H1 (cell line): Measurements from ENCODE around the gene ALG6. TPM values are rescaled to one million over a fixed set of nuclear protein-coding genes. Genes with fewer than 3 reads are reported as not detected.
"Not testable (repeated sequence)": the region's sequence is repeated elsewhere in the genome, so short reads cannot be mapped to it uniquely, and the experiment has no call there.

Experiments
- CTCF ChIA-PET: fragments of 300-600 bp; sonication (Branson Sonifier 250); formaldehyde crosslinking; loops from one replicate; lab custom pipeline; 2021; ENCODE audit not compliant: partially characterized antibody; lab: Charles Lee
- POLR2A ChIA-PET: fragments of 300-600 bp; sonication (Branson Sonifier 250); formaldehyde crosslinking; loops from one replicate; lab custom pipeline; 2021; ENCODE audit warnings: inconsistent platforms; ENCODE audit not compliant: partially characterized antibody; lab: Charles Lee
- DNase-seq, 2 experiments: peaks; one replicate each; pipeline versions ENCODE4 v3.0.0 to v3.0.0-alpha.2; 2010 to 2022; ENCODE audit warnings: low spot score in 2 of 2, low read depth in 1 of 2, mixed read lengths in 1 of 2
- FAIRE-seq: peaks from 2 replicates; lab custom pipeline; 2011; peaks lifted over from hg19 to GRCh38; lab: Jason Lieb, UNC
- H2AFZ ChIP-seq: 2 replicates; pipeline ENCODE4 v1.8.1; 2012; ENCODE audit warnings: low read length, inconsistent platforms
- H2AK5ac ChIP-seq: 2 replicates; pipeline ENCODE4 v1.6.1; 2013; ENCODE audit warnings: low read depth, low read length
- H2BK120ac ChIP-seq: replicated peaks from 2 replicates; pipeline ENCODE3; 2013; ENCODE audit warnings: low read depth, low read length, inconsistent platforms
- H2BK12ac ChIP-seq: 2 replicates; pipeline ENCODE4 v1.6.1; 2013; ENCODE audit warnings: low read depth, low read length
- H2BK15ac ChIP-seq: 2 replicates; pipeline ENCODE4 v1.6.1; 2013; ENCODE audit warnings: low read length
- H2BK20ac ChIP-seq: 2 replicates; pipeline ENCODE4 v1.6.1; 2013; ENCODE audit warnings: low read length
- H2BK5ac ChIP-seq: 2 replicates; pipeline ENCODE4 v1.6.1; 2013; ENCODE audit warnings: low read depth, low read length
- H3K14ac ChIP-seq: 2 replicates; pipeline ENCODE4 v1.6.1; 2013; ENCODE audit warnings: inconsistent platforms; ENCODE audit not compliant: insufficient read length
- H3K18ac ChIP-seq: 2 replicates; pipeline ENCODE4 v1.6.1; 2013; ENCODE audit warnings: low read length; ENCODE audit errors: extremely low read depth
- H3K23ac ChIP-seq: 2 replicates; pipeline ENCODE4 v1.6.1; 2013; ENCODE audit warnings: inconsistent platforms; ENCODE audit not compliant: insufficient read length
- H3K23me2 ChIP-seq: 2 replicates; pipeline ENCODE4 v1.6.1; 2013; ENCODE audit warnings: low read depth, low read length
- H3K27ac ChIP-seq: 2 replicates; pipeline ENCODE4 v1.6.1; 2011; ENCODE audit warnings: low read depth, low read length, inconsistent platforms
- H3K27me3 ChIP-seq, 4 experiments: replicated peaks in 1 of 4; 1 replicate in 1 of 4; 2 replicates in 3 of 4; pipeline versions ENCODE4 v1.6.1 to v1.8.1; 2011 to 2013; ENCODE audit warnings: low read length in 3 of 4, mild to moderate bottlenecking in 3 of 4, inconsistent platforms in 2 of 4, mixed read lengths in 2 of 4, moderate library complexity in 1 of 4; ENCODE audit not compliant: control insufficient read depth in 3 of 4, insufficient read depth in 3 of 4; ENCODE audit errors: extremely low read depth in 1 of 4
- H3K36me3 ChIP-seq, 4 experiments: 2 replicates each; pipeline versions ENCODE4 v1.6.1 to v1.8.1; 2011 to 2013; ENCODE audit warnings: mild to moderate bottlenecking in 4 of 4, low read length in 3 of 4, moderate library complexity in 2 of 4, control low read depth in 1 of 4, inconsistent platforms in 1 of 4; ENCODE audit not compliant: insufficient read depth in 4 of 4, control insufficient read depth in 2 of 4
- H3K4ac ChIP-seq: replicated peaks from 2 replicates; pipeline ENCODE3; 2013; ENCODE audit warnings: low read length, low read depth, mixed read lengths, inconsistent platforms; ENCODE audit not compliant: insufficient read length
- H3K4me1 ChIP-seq, 4 experiments: replicated peaks in 1 of 4; 1 replicate in 1 of 4; 2 replicates in 3 of 4; pipeline versions ENCODE4 v1.6.1 to v1.8.1; 2011 to 2013; ENCODE audit warnings: low read length in 3 of 4, inconsistent platforms in 2 of 4, mixed read lengths in 1 of 4; ENCODE audit not compliant: insufficient read depth in 4 of 4, control insufficient read depth in 3 of 4
- H3K4me2 ChIP-seq, 2 experiments: 2 replicates each; pipeline versions ENCODE4 v1.6.1 to v1.8.1; 2011 to 2013; ENCODE audit warnings: low read depth in 2 of 2, low read length in 2 of 2, control low read depth in 1 of 2, inconsistent platforms in 1 of 2, mild to moderate bottlenecking in 1 of 2; ENCODE audit not compliant: insufficient read depth in 1 of 2
- H3K4me3 ChIP-seq, 4 experiments: fragments of 200-600, 300-600 bp in 1 of 4; sonication (generic), shearing (Covaris generic), sonication (Bioruptor Twin) in 1 of 4; 2 replicates each; pipeline versions ENCODE4 v1.5.1 to v1.8.1; 2011 to 2016; ENCODE audit warnings: low read length in 4 of 4, low read depth in 3 of 4, control low read depth in 2 of 4, inconsistent platforms in 2 of 4, mild to moderate bottlenecking in 2 of 4, mixed read lengths in 1 of 4, moderate library complexity in 1 of 4; ENCODE audit not compliant: insufficient read depth in 2 of 4; ENCODE audit errors: extremely low read depth in 1 of 4
- H3K56ac ChIP-seq: replicated peaks from 2 replicates; pipeline ENCODE3; 2013; ENCODE audit warnings: low read depth, mild to moderate bottlenecking, mixed read lengths, low read length, inconsistent platforms; ENCODE audit not compliant: insufficient read length
- H3K79me1 ChIP-seq: 2 replicates; pipeline ENCODE4 v1.6.1; 2013; ENCODE audit warnings: low read depth, low read length, control low read depth
- H3K79me2 ChIP-seq, 2 experiments: 2 replicates each; pipeline versions ENCODE4 v1.6.1 to v1.8.1; 2012 to 2013; ENCODE audit warnings: low read length in 2 of 2, mild to moderate bottlenecking in 2 of 2, inconsistent platforms in 1 of 2; ENCODE audit not compliant: insufficient read depth in 2 of 2, control insufficient read depth in 1 of 2
- H3K9ac ChIP-seq, 4 experiments: replicated peaks in 1 of 4; 1 replicate in 1 of 4; 2 replicates in 3 of 4; pipeline versions ENCODE4 v1.6.1 to v1.8.1; 2011 to 2013; ENCODE audit warnings: low read depth in 3 of 4, low read length in 3 of 4, control low read depth in 2 of 4, mild to moderate bottlenecking in 2 of 4, moderate library complexity in 2 of 4, inconsistent platforms in 1 of 4; ENCODE audit errors: extremely low read depth in 1 of 4
- H3K9me3 ChIP-seq, 2 experiments: 2 replicates each; pipeline versions ENCODE4 v1.6.1 to v1.8.1; 2012 to 2013; ENCODE audit warnings: mild to moderate bottlenecking in 2 of 2, moderate library complexity in 2 of 2, control low read depth in 1 of 2, inconsistent platforms in 1 of 2, low read depth in 1 of 2, low read length in 1 of 2, mixed read lengths in 1 of 2; ENCODE audit not compliant: insufficient read depth in 2 of 2
- H4K20me1 ChIP-seq, 2 experiments: replicated peaks in 1 of 2; 2 replicates each; pipeline versions ENCODE3 to v1.8.1; 2011 to 2013; ENCODE audit warnings: inconsistent platforms in 2 of 2, low read length in 2 of 2, mild to moderate bottlenecking in 1 of 2; ENCODE audit not compliant: insufficient read depth in 2 of 2, control insufficient read depth in 1 of 2
- H4K5ac ChIP-seq: 2 replicates; pipeline ENCODE4 v1.6.1; 2013; ENCODE audit warnings: low read length, low read depth, mixed read lengths, inconsistent platforms; ENCODE audit not compliant: insufficient read length
- H4K8ac ChIP-seq: 2 replicates; pipeline ENCODE4 v1.8.0; 2013; ENCODE audit warnings: mild to moderate bottlenecking, moderate library complexity, low read length, inconsistent platforms; ENCODE audit not compliant: insufficient read depth; ENCODE audit errors: extremely low read depth
- H4K91ac ChIP-seq: replicated peaks from 2 replicates; pipeline ENCODE3; 2013; ENCODE audit warnings: low read length, mixed read lengths, inconsistent platforms; ENCODE audit not compliant: insufficient read length
- CBX8 ChIP-seq: fragments of 300-800, 300-1000 bp; sonication (generic); IDR thresholded peaks from 2 replicates; pipeline ENCODE4 v1.7.1; 2016; ENCODE audit warnings: low read depth, low read length, borderline replicate concordance
- JUN ChIP-seq: IDR thresholded peaks from 2 replicates; pipeline ENCODE4 v1.6.1; 2011; ENCODE audit warnings: low read depth, mild to moderate bottlenecking, improper control_type of control experiment, low read length
- SP1 ChIP-seq: IDR thresholded peaks from 2 replicates; pipeline ENCODE4 v1.6.1; 2011; ENCODE audit warnings: low read depth, low read length
- ZNF274 ChIP-seq: IDR thresholded peaks from 2 replicates; pipeline ENCODE4 v1.7.0; 2012; ENCODE audit warnings: low read length, borderline replicate concordance; ENCODE audit errors: extremely low read depth
- WGBS, 2 experiments: shearing (Covaris generic) in 1 of 2; methylation state at CpG; one replicate each; pipeline versions ENCODE4 v1.1.6 to v1.1.7; 2013 to 2015; ENCODE audit warnings: low lambda C conversion rate in 2 of 2, mixed read lengths in 2 of 2, inconsistent platforms in 1 of 2, low coverage in 1 of 2, missing lambda C conversion rate in 1 of 2; ENCODE audit not compliant: insufficient replicate concordance in 2 of 2, insufficient coverage in 1 of 2, insufficient read length in 1 of 2; ENCODE audit errors: extremely low coverage in 1 of 2, missing lambda C conversion rate in 1 of 2; 5-methylcytosine and 5-hydroxymethylcytosine counted together
- polyA plus RNA-seq, 7 experiments: library from polyadenylated mRNA; depleted of rRNA in 3 of 7; stranded (reverse) in 5 of 7; unstranded in 2 of 7; fragments of >200 nt in 5 of 7; fragments of 200-250 nt in 2 of 7; gene quantifications; 1 replicate in 5 of 7; 2 replicates in 1 of 7; 4 replicates in 1 of 7; pipeline versions ENCODE4 v1.2.1 to v1.2.3, GENCODE V29; 2011 to 2013; ENCODE audit warnings: missing spikeins in 2 of 7, mixed read lengths in 2 of 7
- total RNA-seq: library from RNA; stranded (reverse); fragmentation: NEBNext Ultra II Directional; extraction: Animal tissue kit (Norgen Biotek cat#: 25700); gene quantifications from 2 replicates; pipeline ENCODE4 v1.2.1, GENCODE V29; 2021

Gene ALG6
- total and polyA plus RNA-seq, 2 of the 8 experiments (the other 6 are each of a cell fraction or from before 2014, with no cell fraction given): 17.8 to 26.8 TPM

DNA sequence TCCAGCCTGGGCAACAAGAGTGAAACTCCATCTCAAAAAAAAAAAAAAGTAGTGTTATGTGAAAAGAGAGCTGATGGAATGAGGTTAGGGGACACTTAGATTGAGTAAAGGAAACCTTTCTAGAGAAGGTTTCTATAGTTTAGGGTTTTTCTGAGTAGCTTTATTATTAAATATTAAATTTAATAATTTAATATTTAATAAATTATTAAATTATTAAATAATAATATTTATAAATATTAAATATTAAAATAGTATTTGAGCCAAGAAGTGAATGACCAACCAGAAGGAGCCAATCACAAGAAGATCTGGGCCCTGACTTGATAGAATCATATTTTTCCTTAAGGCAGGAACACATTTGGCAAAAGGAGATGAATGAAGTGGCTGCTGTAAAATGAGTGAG lies 50.7 kb downstream of the ALG6 start (continued):
- TF ChIP-seq CBX8: no peak
- no peak for TF ChIP-seq SP1
- TF ChIP-seq JUN: no peak
- TF ChIP-seq ZNF274: no peak

DNA sequence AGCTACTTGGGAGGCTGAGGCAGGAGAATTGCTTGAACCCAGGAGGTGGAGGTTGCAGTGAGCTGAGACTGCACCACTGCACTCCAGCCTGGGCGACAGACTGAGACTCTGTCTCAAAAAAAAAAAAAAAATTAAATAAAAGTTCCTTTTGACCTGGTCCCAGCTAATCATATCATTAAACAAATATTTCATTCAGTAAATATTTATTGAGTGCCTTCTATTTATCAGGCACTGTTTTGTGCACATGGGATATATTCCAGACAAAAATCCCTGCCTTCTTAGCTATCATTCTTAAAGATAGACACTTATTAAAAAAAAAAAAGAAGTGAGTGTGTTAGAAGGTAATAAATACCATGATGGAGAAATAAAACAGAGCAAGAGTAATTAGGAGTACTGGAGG lies 53.3 kb downstream of the ALG6 start:
- H3K14ac ChIP-seq, H3K23ac ChIP-seq, DNase-seq, H4K5ac ChIP-seq, H3K4me1 ChIP-seq, H3K56ac ChIP-seq, H3K9me3 ChIP-seq, H3K18ac ChIP-seq, H4K20me1 ChIP-seq, H3K79me1 ChIP-seq, H3K36me3 ChIP-seq, H3K23me2 ChIP-seq, H3K4me2 ChIP-seq, H2BK120ac ChIP-seq, H3K9ac ChIP-seq, H4K8ac ChIP-seq, H3K27ac ChIP-seq, H3K27me3 ChIP-seq, POLR2A ChIA-PET, H4K91ac ChIP-seq, H2BK15ac ChIP-seq, H2AK5ac ChIP-seq, H3K4ac ChIP-seq, H2BK5ac ChIP-seq, H3K79me2 ChIP-seq, FAIRE-seq, H2BK20ac ChIP-seq, H3K4me3 ChIP-seq, H2AFZ ChIP-seq, H2BK12ac ChIP-seq: not testable (repeated sequence)
- CTCF ChIA-PET: interaction anchor here (1.0 to 1.8 kb wide), 3 partner anchors 9 to 60 kb away, joined by 3 to 4 read pairs (median 4); no protein-coding TSS in a partner anchor
- WGBS, 2 experiments: 88% methylated on average over 1 of the region's 1 CpG; no CpG with 5 or more reads in 1 of the 2 experiments
